ENCODE measurements around the gene MYH9. TPM values are rescaled to one million over a fixed set of nuclear protein-coding genes. Genes with fewer than 3 reads are reported as not detected.
A peak's percentile ranks its signal among the peaks of the same experiment; 100 is the strongest.
"Not testable (repeated sequence)": the region's sequence is repeated elsewhere in the genome, so short reads cannot be mapped to it uniquely, and the experiment has no call there.

The MYH9 gene
- total RNA-seq, 4 donors from 2014 or later = 215 to 1,171 (median 400) TPM

- intact Hi-C loops (cut with DNase I; ENCODE audit: low total_unique reads) = no loop called here
- TF ChIP-seq CTCF (IDR thresholded peaks at IDR 0.05) = no peak
- peak in 1 of 2 donors; percentile 32 for TF ChIP-seq POLR2A (IDR thresholded peaks at IDR 0.05)
- H3K27me3 ChIP-seq = no peaks in the 10 kb centered on the region
These were observed 22.4 kb upstream of the MYH9 start for GRCh38 chr22:36409911-36410756.

GRCh38 chr22:36409554-36409910 lies 21.8 kb upstream of the MYH9 start:
- H3K36me3 ChIP-seq; DNase-seq; H3K9me3 ChIP-seq; H3K27ac ChIP-seq; intact Hi-C loops (cut with DNase I; ENCODE audit: low total_unique reads); H3K27me3 ChIP-seq; H3K4me1 ChIP-seq; H3K4me3 ChIP-seq: not testable (repeated sequence)

More at GRCh38 chr22:36409911-36410756, 22.4 kb upstream of the MYH9 start:
- Histone ChIP-seq H3K4me3 (no peak overlapping the region), H3K9me3 (no peaks in the 10 kb centered on the region), H3K36me3 (no peaks in the 10 kb centered on the region), H3K27ac (peak overlapping the region in 1 of 2 donors; percentile 19), H3K4me1 (no peaks in the 10 kb centered on the region)
- peak; percentile 27 to 57 for DNase-seq

- intact Hi-C loops (cut with DNase I; ENCODE audit: low total_unique reads) = no loop called here
- Histone ChIP-seq H3K27ac (no peak overlapping the region), H3K4me1 (no peaks in the 10 kb centered on the region), H3K4me3 (no peak overlapping the region), H3K9me3 (no peaks in the 10 kb centered on the region), H3K36me3 (no peaks in the 10 kb centered on the region), H3K27me3 (no peaks in the 10 kb centered on the region)
- no peak for TF ChIP-seq POLR2A (IDR thresholded peaks at IDR 0.05)
- no peak for TF ChIP-seq CTCF (IDR thresholded peaks at IDR 0.05)
- no peak for DNase-seq
These were observed 21.3 kb upstream of the MYH9 start for GRCh38 chr22:36409056-36409455.

- TF ChIP-seq CTCF (IDR thresholded peaks at IDR 0.05) (no peak), POLR2A (IDR thresholded peaks at IDR 0.05) (no peak)
- Histone ChIP-seq H3K27ac (no peak overlapping the region), H3K9me3 (no peaks in the 10 kb centered on the region), H3K4me1 (no peaks in the 10 kb centered on the region), H3K4me3 (no peak overlapping the region), H3K27me3 (no peaks in the 10 kb centered on the region), H3K36me3 (no peaks in the 10 kb centered on the region)
- DNase-seq = no peak
- intact Hi-C loops (cut with DNase I; ENCODE audit: low total_unique reads) = no loop called here
These were observed 19.0 kb upstream of the MYH9 start for GRCh38 chr22:36406721-36407120.

- no peaks in the 10 kb centered on the region for H3K9me3 ChIP-seq
- no peaks in the 10 kb centered on the region for H3K27me3 ChIP-seq
- no peak overlapping the region for H3K27ac ChIP-seq
- no peaks in the 10 kb centered on the region for H3K4me1 ChIP-seq
- intact Hi-C loops (cut with DNase I; ENCODE audit: low total_unique reads) = no loop called here
- no peak overlapping the region for H3K4me3 ChIP-seq
- no peak for TF ChIP-seq CTCF (IDR thresholded peaks at IDR 0.05)
- TF ChIP-seq POLR2A (IDR thresholded peaks at IDR 0.05) = no peak
- DNase-seq = no peak
- H3K36me3 ChIP-seq = no peaks in the 10 kb centered on the region
These were observed 18.1 kb upstream of the MYH9 start for GRCh38 chr22:36405671-36406538.
